Thoracic aorta (tissue), 2 donors: ENCODE measurements around the gene HERC4. TPM values are rescaled to one million over a fixed set of nuclear protein-coding genes. Genes with fewer than 3 reads are reported as not detected.

ENCODE experiments used
- ATAC-seq: fragments of 150-250 bp; one replicate; pipeline ENCODE4 v1.8.0; 2017; ENCODE audit warnings: low read depth; ENCODE audit not compliant: insufficient number of reproducible peaks, low FRiP score
- DNase-seq: peaks from one replicate; pipeline ENCODE4 v3.0.0-alpha.2; 2020; ENCODE audit warnings: low spot score
- H3K27ac ChIP-seq, 2 donors: fragments of 200-600 bp; sonication (generic); 1 replicate in 1 of 2; 2 replicates in 1 of 2; pipeline ENCODE4 v1.5.1; 2016; ENCODE audit warnings: mild to moderate bottlenecking in 2 of 2, moderate library complexity in 2 of 2
- H3K27me3 ChIP-seq: fragments of 200-600 bp; sonication (generic); replicated peaks from 2 replicates; pipeline ENCODE4 v1.6.0; 2016; ENCODE audit warnings: mild to moderate bottlenecking; ENCODE audit not compliant: insufficient read depth
- H3K36me3 ChIP-seq: fragments of 200-600 bp; sonication (generic); one replicate; pipeline ENCODE4 v1.5.1; 2016
- H3K4me1 ChIP-seq, 2 donors: fragments of 200-600 bp; sonication (generic); 1 replicate in 1 of 2; 2 replicates in 1 of 2; pipeline versions ENCODE4 v1.5.1 to v1.6.0; 2016; ENCODE audit warnings: low read depth in 2 of 2, mild to moderate bottlenecking in 1 of 2; ENCODE audit not compliant: control insufficient read depth in 1 of 2
- H3K4me3 ChIP-seq: fragments of 200-600 bp; sonication (generic); 2 replicates; pipeline ENCODE4 v1.5.1; 2016; ENCODE audit warnings: mild to moderate bottlenecking
- H3K9me3 ChIP-seq: fragments of 200-600 bp; sonication (generic); 2 replicates; pipeline ENCODE4 v1.5.1; 2016
- total RNA-seq, 2 donors: library from RNA; depleted of rRNA; stranded (reverse); fragments of >200 nt; gene quantifications; one replicate each; pipeline versions ENCODE4 v1.1.0 to v1.2.3, GENCODE V29; 2016
- TF ChIP-seq, protein P1 (sequence below): fragments of 200-600 bp; sonication (generic); IDR thresholded peaks from one replicate; pipeline ENCODE4 v1.5.1; 2019; ENCODE audit warnings: antibody characterized with exemption

HERC4 gene, protein sequence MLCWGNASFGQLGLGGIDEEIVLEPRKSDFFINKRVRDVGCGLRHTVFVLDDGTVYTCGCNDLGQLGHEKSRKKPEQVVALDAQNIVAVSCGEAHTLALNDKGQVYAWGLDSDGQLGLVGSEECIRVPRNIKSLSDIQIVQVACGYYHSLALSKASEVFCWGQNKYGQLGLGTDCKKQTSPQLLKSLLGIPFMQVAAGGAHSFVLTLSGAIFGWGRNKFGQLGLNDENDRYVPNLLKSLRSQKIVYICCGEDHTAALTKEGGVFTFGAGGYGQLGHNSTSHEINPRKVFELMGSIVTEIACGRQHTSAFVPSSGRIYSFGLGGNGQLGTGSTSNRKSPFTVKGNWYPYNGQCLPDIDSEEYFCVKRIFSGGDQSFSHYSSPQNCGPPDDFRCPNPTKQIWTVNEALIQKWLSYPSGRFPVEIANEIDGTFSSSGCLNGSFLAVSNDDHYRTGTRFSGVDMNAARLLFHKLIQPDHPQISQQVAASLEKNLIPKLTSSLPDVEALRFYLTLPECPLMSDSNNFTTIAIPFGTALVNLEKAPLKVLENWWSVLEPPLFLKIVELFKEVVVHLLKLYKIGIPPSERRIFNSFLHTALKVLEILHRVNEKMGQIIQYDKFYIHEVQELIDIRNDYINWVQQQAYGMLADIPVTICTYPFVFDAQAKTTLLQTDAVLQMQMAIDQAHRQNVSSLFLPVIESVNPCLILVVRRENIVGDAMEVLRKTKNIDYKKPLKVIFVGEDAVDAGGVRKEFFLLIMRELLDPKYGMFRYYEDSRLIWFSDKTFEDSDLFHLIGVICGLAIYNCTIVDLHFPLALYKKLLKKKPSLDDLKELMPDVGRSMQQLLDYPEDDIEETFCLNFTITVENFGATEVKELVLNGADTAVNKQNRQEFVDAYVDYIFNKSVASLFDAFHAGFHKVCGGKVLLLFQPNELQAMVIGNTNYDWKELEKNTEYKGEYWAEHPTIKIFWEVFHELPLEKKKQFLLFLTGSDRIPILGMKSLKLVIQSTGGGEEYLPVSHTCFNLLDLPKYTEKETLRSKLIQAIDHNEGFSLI
- total RNA-seq: 10 to 100 TPM; 60.2 to 83.7 TPM

DNA sequence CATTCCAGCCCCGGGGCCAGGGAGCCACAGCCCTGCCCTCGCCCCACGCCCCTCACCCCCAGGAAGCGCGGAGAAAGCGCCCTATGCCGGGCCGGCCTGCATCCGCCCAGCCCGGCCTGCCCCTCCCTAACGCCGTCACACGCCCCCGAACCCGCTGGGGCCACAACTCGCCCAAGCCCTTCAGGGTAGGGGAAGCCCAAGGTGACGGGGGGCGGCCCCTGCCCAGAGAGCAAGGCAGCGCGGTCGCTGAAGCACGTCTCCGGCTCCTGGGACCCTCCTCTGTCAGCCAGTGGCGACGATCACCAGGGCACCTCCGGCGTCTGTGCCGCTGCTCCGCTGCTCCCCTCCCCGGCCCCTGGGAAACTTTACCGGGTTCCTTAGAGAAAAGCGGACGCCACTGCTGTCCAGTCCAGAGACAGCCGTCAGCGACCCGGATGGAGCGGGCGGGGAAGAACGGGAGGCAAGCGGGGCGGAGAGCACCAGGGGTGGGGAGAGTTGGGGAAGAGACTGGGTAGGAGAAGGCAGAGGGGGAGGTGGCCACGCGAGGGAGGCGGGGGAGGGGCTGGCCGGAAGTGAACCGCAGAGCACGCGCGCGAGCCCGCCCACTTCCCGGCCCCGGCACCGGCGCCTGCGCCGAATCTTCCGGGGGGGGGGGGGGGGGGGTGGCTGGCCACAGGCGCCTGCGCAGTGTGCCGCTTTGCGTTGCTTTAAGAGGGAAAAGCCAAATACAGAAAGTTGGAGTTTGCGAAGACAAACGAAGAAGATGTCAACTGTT, at the start of gene HERC4:
HERC4 (minus strand) TSS at position 509 of the 775 bp plus-strand sequence. CDS start 2,175 bp downstream, outside the sequence.
- DNase-seq: peak; percentile 82
- ATAC-seq: peak; percentile 95
- H3K4me3 ChIP-seq: peak within 1 kb of the TSS; percentile 93
- H3K4me1 ChIP-seq: peaks cover 28 to 36% of the 10 kb centered on the region in 2 donors
- peak within 1 kb of the TSS; percentile 94 to 99 for H3K27ac ChIP-seq
- H3K36me3 ChIP-seq: no peaks in the 10 kb centered on the region
- TF ChIP-seq, protein P1, sequence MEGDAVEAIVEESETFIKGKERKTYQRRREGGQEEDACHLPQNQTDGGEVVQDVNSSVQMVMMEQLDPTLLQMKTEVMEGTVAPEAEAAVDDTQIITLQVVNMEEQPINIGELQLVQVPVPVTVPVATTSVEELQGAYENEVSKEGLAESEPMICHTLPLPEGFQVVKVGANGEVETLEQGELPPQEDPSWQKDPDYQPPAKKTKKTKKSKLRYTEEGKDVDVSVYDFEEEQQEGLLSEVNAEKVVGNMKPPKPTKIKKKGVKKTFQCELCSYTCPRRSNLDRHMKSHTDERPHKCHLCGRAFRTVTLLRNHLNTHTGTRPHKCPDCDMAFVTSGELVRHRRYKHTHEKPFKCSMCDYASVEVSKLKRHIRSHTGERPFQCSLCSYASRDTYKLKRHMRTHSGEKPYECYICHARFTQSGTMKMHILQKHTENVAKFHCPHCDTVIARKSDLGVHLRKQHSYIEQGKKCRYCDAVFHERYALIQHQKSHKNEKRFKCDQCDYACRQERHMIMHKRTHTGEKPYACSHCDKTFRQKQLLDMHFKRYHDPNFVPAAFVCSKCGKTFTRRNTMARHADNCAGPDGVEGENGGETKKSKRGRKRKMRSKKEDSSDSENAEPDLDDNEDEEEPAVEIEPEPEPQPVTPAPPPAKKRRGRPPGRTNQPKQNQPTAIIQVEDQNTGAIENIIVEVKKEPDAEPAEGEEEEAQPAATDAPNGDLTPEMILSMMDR: no peak
- H3K27me3 ChIP-seq: no peaks in the 10 kb centered on the region
- H3K9me3 ChIP-seq: no peaks in the 10 kb centered on the region

DNA sequence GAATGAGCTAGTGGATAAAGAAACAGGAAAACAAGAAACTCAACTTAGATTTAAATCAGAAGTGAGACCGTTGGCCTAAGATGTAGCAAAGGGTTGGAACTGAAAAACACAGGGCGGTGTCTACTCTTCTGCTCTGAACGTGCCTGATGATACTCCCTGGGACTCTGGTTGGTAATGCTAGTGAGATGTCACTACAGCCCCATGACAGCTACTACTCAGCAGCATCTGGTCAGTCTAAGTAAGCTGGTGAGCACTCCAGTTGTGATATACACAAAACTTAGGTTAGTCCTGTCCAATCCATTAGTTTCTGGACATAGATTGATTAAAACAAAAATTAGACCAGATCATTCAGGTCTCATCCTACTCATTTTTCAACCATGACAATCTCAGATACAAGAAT, 49.6 kb upstream of the HERC4 start:
- H3K9me3 ChIP-seq: no peaks in the 10 kb centered on the region
- no peak overlapping the region for H3K27ac ChIP-seq
- TF ChIP-seq, protein P1: no peak
- no peaks in the 10 kb centered on the region for H3K4me1 ChIP-seq
- no peak for ATAC-seq
- H3K27me3 ChIP-seq: no peaks in the 10 kb centered on the region
- no peak for DNase-seq
- no peak overlapping the region for H3K4me3 ChIP-seq
- H3K36me3 ChIP-seq: no peaks in the 10 kb centered on the region

DNA sequence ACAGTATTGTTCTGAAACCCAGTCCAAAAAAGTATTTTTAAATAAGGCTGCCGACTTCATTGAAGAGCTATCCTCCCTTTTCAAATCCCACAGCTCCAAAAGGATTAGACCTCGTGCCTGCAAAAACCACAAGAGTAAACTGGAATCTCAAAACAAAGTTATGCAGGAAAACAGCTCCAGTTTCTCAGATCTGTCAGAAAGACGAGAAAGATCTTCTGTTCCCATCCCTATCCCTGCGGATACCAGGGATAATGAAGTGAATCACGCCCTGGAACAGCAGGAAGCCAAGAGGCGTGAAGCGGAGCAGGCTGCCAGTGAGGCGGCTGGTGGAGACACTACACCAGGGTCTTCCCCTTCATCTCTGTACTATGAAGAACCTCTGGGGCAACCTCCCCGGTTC, 46.8 kb upstream of the HERC4 start:
- Histone ChIP-seq H3K9me3 (no peaks in the 10 kb centered on the region), H3K27ac (no peak overlapping the region), H3K4me3 (no peak overlapping the region), H3K4me1 (no peaks in the 10 kb centered on the region), H3K27me3 (no peaks in the 10 kb centered on the region), H3K36me3 (no peaks in the 10 kb centered on the region)
- DNase-seq (no peak), ATAC-seq (no peak)
- TF ChIP-seq, protein P1: no peak

DNA sequence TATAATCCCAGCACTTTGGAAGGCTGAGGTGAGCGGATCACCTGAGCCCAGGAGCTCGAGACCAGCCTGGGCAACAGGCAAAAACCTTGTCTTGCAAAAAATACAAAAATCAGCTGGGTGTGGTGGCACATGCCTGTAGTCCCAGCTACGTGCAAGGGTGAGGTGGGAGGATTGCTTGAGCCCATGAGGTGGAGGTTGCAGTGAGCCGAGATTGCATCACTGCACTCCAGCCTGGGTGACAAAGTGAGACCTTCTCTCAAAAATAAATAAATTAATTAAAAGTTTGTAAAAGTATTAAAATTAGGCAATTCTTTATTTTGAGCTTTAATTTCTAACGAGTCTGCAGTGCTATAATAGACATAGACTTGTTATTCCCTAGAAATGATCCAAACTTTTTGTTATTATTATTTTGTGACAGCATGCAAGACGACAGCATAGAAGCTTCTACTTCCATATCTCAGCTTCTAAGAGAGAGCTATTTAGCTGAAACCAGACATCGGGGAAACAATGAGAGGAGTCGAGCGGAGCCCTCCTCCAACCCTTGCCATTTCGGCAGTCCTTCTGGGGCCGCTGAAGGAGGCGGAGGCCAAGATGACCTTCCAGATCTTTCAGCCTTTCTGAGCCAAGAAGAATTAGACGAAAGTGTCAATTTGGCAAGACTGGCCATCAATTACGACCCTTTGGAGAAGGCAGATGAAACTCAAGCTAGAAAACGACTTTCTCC, 46.1 kb upstream of the HERC4 start:
- Histone ChIP-seq H3K27me3 (no peaks in the 10 kb centered on the region), H3K4me1 (no peaks in the 10 kb centered on the region), H3K27ac (no peak overlapping the region), H3K36me3 (no peaks in the 10 kb centered on the region), H3K9me3 (no peaks in the 10 kb centered on the region), H3K4me3 (no peak overlapping the region)
- no peak for ATAC-seq
- TF ChIP-seq, protein P1: no peak
- no peak for DNase-seq
